ENCODE measurements around the gene TAF7L.

DNA sequence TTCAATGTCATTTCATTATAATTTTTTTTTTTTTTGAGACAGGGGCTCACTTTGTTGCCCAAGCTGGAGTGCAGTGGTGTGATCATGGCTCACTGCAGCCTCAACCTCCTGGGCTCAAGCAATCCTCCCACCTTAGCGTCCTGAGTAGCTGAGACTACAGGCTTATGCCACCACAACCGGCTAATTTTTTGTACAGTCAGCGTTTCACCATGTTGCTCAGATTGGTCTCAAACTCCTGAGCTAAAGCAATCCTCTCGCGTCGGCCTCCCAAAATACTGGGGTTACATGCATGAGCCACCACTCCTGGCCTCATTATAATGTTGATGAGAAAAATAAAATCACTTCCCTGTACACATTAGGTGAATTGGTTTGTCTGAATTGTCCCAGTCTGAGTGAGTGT lies 16.9 kb downstream of the TAF7L start:
- TF ChIP-seq, protein P1, sequence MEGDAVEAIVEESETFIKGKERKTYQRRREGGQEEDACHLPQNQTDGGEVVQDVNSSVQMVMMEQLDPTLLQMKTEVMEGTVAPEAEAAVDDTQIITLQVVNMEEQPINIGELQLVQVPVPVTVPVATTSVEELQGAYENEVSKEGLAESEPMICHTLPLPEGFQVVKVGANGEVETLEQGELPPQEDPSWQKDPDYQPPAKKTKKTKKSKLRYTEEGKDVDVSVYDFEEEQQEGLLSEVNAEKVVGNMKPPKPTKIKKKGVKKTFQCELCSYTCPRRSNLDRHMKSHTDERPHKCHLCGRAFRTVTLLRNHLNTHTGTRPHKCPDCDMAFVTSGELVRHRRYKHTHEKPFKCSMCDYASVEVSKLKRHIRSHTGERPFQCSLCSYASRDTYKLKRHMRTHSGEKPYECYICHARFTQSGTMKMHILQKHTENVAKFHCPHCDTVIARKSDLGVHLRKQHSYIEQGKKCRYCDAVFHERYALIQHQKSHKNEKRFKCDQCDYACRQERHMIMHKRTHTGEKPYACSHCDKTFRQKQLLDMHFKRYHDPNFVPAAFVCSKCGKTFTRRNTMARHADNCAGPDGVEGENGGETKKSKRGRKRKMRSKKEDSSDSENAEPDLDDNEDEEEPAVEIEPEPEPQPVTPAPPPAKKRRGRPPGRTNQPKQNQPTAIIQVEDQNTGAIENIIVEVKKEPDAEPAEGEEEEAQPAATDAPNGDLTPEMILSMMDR (IDR thresholded peaks at IDR 0.05): no peak
- TF ChIP-seq, protein P2, sequence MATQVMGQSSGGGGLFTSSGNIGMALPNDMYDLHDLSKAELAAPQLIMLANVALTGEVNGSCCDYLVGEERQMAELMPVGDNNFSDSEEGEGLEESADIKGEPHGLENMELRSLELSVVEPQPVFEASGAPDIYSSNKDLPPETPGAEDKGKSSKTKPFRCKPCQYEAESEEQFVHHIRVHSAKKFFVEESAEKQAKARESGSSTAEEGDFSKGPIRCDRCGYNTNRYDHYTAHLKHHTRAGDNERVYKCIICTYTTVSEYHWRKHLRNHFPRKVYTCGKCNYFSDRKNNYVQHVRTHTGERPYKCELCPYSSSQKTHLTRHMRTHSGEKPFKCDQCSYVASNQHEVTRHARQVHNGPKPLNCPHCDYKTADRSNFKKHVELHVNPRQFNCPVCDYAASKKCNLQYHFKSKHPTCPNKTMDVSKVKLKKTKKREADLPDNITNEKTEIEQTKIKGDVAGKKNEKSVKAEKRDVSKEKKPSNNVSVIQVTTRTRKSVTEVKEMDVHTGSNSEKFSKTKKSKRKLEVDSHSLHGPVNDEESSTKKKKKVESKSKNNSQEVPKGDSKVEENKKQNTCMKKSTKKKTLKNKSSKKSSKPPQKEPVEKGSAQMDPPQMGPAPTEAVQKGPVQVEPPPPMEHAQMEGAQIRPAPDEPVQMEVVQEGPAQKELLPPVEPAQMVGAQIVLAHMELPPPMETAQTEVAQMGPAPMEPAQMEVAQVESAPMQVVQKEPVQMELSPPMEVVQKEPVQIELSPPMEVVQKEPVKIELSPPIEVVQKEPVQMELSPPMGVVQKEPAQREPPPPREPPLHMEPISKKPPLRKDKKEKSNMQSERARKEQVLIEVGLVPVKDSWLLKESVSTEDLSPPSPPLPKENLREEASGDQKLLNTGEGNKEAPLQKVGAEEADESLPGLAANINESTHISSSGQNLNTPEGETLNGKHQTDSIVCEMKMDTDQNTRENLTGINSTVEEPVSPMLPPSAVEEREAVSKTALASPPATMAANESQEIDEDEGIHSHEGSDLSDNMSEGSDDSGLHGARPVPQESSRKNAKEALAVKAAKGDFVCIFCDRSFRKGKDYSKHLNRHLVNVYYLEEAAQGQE (IDR thresholded peaks at IDR 0.05; ENCODE audit: insufficient read depth in 1 of 2, low read depth in 2 of 2, low read length in 1 of 2): no peak
- TF ChIP-seq POLR2AphosphoS5 (IDR thresholded peaks at IDR 0.05; ENCODE audit: low read depth, low read length) (no peak), TCF7L2 (IDR thresholded peaks at IDR 0.05; ENCODE audit: low read depth, low read length) (no peak), SIN3A (IDR thresholded peaks at IDR 0.05; ENCODE audit: borderline replicate concordance, insufficient read depth, low read depth, low read length) (no peak)

All from Panc1 (cell line).